ENCODE results near the gene PARD3.

Gene PARD3

GRCh38 chr10:34351161-34351560 lies 463.9 kb downstream of the PARD3 start:
- no peak overlapping the region for H3K4me3 ChIP-seq (ENCODE audit: extremely low read depth, insufficient read depth, low read length, poor library complexity, severe bottlenecking)
- no peaks in the 10 kb centered on the region for H3K9me3 ChIP-seq (ENCODE audit: control insufficient read depth, low read length)
- no peaks in the 10 kb centered on the region for H3K4me1 ChIP-seq (ENCODE audit: control insufficient read depth, insufficient read depth, low read length, poor library complexity, severe bottlenecking)
- peaks cover 18% of the 10 kb centered on the region for H3K36me3 ChIP-seq (ENCODE audit: control insufficient read depth, insufficient read depth, low read length)
- no CpG with 5 or more reads among the region's 3 CpGs for WGBS, 2 experiments (ENCODE audit: insufficient coverage in 2 of 2)
- H3K27ac ChIP-seq (ENCODE audit: low read depth, low read length, severe bottlenecking) = no peak overlapping the region

DNA sequence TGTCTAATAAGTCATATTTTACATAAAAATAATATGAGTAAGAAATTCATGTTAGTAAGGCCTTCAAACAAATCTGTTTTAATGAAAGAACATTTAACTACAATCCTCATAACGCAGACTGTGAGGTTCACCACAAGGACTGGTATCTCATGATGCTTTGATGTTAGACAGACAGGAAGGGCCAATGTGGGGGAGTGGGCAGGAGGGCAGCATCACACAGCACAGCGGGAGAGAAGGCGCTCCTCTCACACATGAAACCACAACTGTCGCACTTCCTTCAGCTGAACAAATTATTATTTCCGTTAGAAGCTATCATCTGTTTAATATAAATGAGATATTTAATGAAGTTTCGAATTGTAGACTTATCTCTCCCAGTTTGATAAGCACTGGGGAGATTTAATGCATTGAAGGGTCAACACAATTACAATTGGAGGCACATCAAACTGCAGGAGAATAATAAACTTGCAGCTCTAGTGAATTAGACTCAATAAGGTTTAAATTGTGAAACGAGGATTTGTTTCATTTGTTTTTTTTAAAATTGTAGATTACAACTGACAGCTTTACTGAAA lies 466.1 kb downstream of the PARD3 start:
- peaks cover 14% of the 10 kb centered on the region for H3K36me3 ChIP-seq (ENCODE audit: control insufficient read depth, insufficient read depth, low read length)
- H3K27ac ChIP-seq (ENCODE audit: low read depth, low read length, severe bottlenecking) = no peak overlapping the region
- no peaks in the 10 kb centered on the region for H3K9me3 ChIP-seq (ENCODE audit: control insufficient read depth, low read length)
- WGBS, 2 experiments (ENCODE audit: insufficient coverage in 2 of 2) = 100% methylated on average over 1 of the region's 7 CpGs; no CpG with 5 or more reads in 1 of the 2 experiments
- no peaks in the 10 kb centered on the region for H3K4me1 ChIP-seq (ENCODE audit: control insufficient read depth, insufficient read depth, low read length, poor library complexity, severe bottlenecking)
- H3K4me3 ChIP-seq (ENCODE audit: extremely low read depth, insufficient read depth, low read length, poor library complexity, severe bottlenecking) = no peak overlapping the region

- Histone ChIP-seq H3K36me3 (ENCODE audit: control insufficient read depth, insufficient read depth, low read length) (peaks cover 14% of the 10 kb centered on the region), H3K4me3 (ENCODE audit: extremely low read depth, insufficient read depth, low read length, poor library complexity, severe bottlenecking) (no peak overlapping the region), H3K4me1 (ENCODE audit: control insufficient read depth, insufficient read depth, low read length, poor library complexity, severe bottlenecking) (no peaks in the 10 kb centered on the region), H3K27ac (ENCODE audit: low read depth, low read length, severe bottlenecking) (no peak overlapping the region), H3K9me3 (ENCODE audit: control insufficient read depth, low read length) (no peaks in the 10 kb centered on the region)
- WGBS, 2 experiments (ENCODE audit: insufficient coverage in 2 of 2) = 96 to 100% methylated on average over 1 to 3 of the region's 6 CpGs
These were observed 467.1 kb downstream of the PARD3 start for GRCh38 chr10:34348021-34348420.

DNA sequence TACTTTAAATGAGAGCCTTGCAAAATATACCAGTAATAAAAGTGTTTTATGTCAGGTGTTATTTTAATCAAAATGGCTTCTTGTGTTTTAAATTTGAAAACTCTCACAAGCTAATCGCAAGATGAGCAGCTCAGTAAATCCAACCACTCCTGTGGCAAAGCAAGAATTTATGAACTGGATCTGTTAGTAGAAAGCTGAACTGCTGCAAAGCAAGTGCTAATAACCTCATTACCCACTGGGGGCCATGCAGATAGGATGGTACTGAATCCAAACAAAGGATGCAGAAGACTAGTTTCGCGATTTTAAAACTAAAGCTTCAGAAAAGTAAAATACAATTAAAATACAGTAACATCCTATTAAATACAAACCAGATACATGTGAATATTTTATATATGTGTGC lies 468.0 kb downstream of the PARD3 start:
- Histone ChIP-seq H3K27ac (ENCODE audit: low read depth, low read length, severe bottlenecking) (no peak overlapping the region), H3K36me3 (ENCODE audit: control insufficient read depth, insufficient read depth, low read length) (peaks cover 14% of the 10 kb centered on the region), H3K4me1 (ENCODE audit: control insufficient read depth, insufficient read depth, low read length, poor library complexity, severe bottlenecking) (no peaks in the 10 kb centered on the region), H3K4me3 (ENCODE audit: extremely low read depth, insufficient read depth, low read length, poor library complexity, severe bottlenecking) (no peak overlapping the region), H3K9me3 (ENCODE audit: control insufficient read depth, low read length) (no peaks in the 10 kb centered on the region)
- WGBS, 2 experiments (ENCODE audit: insufficient coverage in 2 of 2) = 100% methylated on average over 1 of the region's 3 CpGs; no CpG with 5 or more reads in 1 of the 2 experiments

- H3K36me3 ChIP-seq (ENCODE audit: control insufficient read depth, insufficient read depth, low read length) = peaks cover 14% of the 10 kb centered on the region
- 86% methylated on average over 1 of the region's 1 CpG; no CpG with 5 or more reads in 1 of the 2 experiments for WGBS, 2 experiments (ENCODE audit: insufficient coverage in 2 of 2)
- no peak overlapping the region for H3K4me3 ChIP-seq (ENCODE audit: extremely low read depth, insufficient read depth, low read length, poor library complexity, severe bottlenecking)
- H3K4me1 ChIP-seq (ENCODE audit: control insufficient read depth, insufficient read depth, low read length, poor library complexity, severe bottlenecking) = no peaks in the 10 kb centered on the region
- H3K27ac ChIP-seq (ENCODE audit: low read depth, low read length, severe bottlenecking) = no peak overlapping the region
- no peaks in the 10 kb centered on the region for H3K9me3 ChIP-seq (ENCODE audit: control insufficient read depth, low read length)
These were observed 468.5 kb downstream of the PARD3 start for GRCh38 chr10:34346516-34347100.

DNA sequence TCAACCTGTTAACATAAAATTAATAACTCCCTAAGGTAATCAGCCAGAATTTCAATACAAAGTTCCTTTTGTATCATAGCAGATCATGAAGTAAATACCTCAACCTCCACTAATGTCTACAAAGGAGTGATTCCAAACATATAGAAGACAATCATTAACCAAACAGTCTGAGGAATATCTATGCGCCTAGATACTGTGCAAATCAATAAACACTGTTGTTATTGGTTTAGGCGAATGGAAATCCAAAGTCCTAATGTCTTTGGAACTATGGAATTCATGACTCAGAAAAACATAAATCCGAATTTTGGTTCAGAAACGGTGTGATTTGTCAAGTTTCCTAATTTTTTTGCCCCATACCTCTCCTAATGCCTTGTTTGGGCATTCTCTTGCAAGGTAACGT lies 469.7 kb downstream of the PARD3 start:
- WGBS, 2 experiments (ENCODE audit: insufficient coverage in 2 of 2) = 98 to 100% methylated on average over 3 to 4 of the region's 5 CpGs

GRCh38 chr10:34343764-34344163 lies 471.3 kb downstream of the PARD3 start:
- H3K4me3 ChIP-seq (ENCODE audit: extremely low read depth, insufficient read depth, low read length, poor library complexity, severe bottlenecking) = no peak overlapping the region
- WGBS, 2 experiments (ENCODE audit: insufficient coverage in 2 of 2) = no CpG with 5 or more reads among the region's 1 CpG
- H3K36me3 ChIP-seq (ENCODE audit: control insufficient read depth, insufficient read depth, low read length) = peaks cover 5% of the 10 kb centered on the region
- H3K4me1 ChIP-seq (ENCODE audit: control insufficient read depth, insufficient read depth, low read length, poor library complexity, severe bottlenecking) = no peaks in the 10 kb centered on the region
- H3K27ac ChIP-seq (ENCODE audit: low read depth, low read length, severe bottlenecking) = no peak overlapping the region
- H3K9me3 ChIP-seq (ENCODE audit: control insufficient read depth, low read length) = no peaks in the 10 kb centered on the region

More for the DNA sequence above, 469.7 kb downstream of the PARD3 start:
- no peak overlapping the region for H3K27ac ChIP-seq (ENCODE audit: low read depth, low read length, severe bottlenecking)
- no peak overlapping the region for H3K4me3 ChIP-seq (ENCODE audit: extremely low read depth, insufficient read depth, low read length, poor library complexity, severe bottlenecking)
- H3K36me3 ChIP-seq (ENCODE audit: control insufficient read depth, insufficient read depth, low read length) = peaks cover 10% of the 10 kb centered on the region
- no peaks in the 10 kb centered on the region for H3K9me3 ChIP-seq (ENCODE audit: control insufficient read depth, low read length)
- H3K4me1 ChIP-seq (ENCODE audit: control insufficient read depth, insufficient read depth, low read length, poor library complexity, severe bottlenecking) = no peaks in the 10 kb centered on the region

- no peaks in the 10 kb centered on the region for H3K9me3 ChIP-seq (ENCODE audit: control insufficient read depth, low read length)
- no peak overlapping the region for H3K27ac ChIP-seq (ENCODE audit: low read depth, low read length, severe bottlenecking)
- peaks cover 5% of the 10 kb centered on the region for H3K36me3 ChIP-seq (ENCODE audit: control insufficient read depth, insufficient read depth, low read length)
- no peak overlapping the region for H3K4me3 ChIP-seq (ENCODE audit: extremely low read depth, insufficient read depth, low read length, poor library complexity, severe bottlenecking)
- no peaks in the 10 kb centered on the region for H3K4me1 ChIP-seq (ENCODE audit: control insufficient read depth, insufficient read depth, low read length, poor library complexity, severe bottlenecking)
- 87 to 100% methylated on average over 3 of the region's 4 CpGs for WGBS, 2 experiments (ENCODE audit: insufficient coverage in 2 of 2)
These were observed 473.6 kb downstream of the PARD3 start for GRCh38 chr10:34341473-34341872.

DNA sequence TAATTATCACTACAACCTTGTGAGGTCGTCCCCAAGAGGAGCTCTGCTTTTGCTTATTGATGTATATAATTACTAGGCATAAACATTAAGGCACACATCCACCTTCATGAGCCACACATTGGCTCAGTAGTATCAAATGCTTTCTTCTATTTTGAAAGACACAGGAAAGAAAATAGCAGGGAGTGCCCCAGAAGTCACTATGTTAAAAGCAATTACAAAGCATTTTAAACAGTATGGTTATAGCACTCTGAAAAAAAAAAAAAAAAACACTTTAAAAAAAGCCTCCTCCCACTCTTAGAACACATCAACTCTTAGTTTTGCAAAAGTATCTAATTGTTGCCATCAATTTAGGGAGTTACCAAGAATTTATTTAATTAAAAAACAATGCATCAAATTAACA lies 474.2 kb downstream of the PARD3 start:
- no CpG with 5 or more reads among the region's 1 CpG for WGBS, 2 experiments (ENCODE audit: insufficient coverage in 2 of 2)
- Histone ChIP-seq H3K4me3 (ENCODE audit: extremely low read depth, insufficient read depth, low read length, poor library complexity, severe bottlenecking) (no peak overlapping the region), H3K4me1 (ENCODE audit: control insufficient read depth, insufficient read depth, low read length, poor library complexity, severe bottlenecking) (no peaks in the 10 kb centered on the region), H3K27ac (ENCODE audit: low read depth, low read length, severe bottlenecking) (no peak overlapping the region), H3K9me3 (ENCODE audit: control insufficient read depth, low read length) (no peaks in the 10 kb centered on the region), H3K36me3 (ENCODE audit: control insufficient read depth, insufficient read depth, low read length) (peaks cover 7% of the 10 kb centered on the region)

GRCh38 chr10:34339816-34340553 lies 475.1 kb downstream of the PARD3 start:
- Histone ChIP-seq H3K4me1 (ENCODE audit: control insufficient read depth, insufficient read depth, low read length, poor library complexity, severe bottlenecking) (no peaks in the 10 kb centered on the region), H3K36me3 (ENCODE audit: control insufficient read depth, insufficient read depth, low read length) (peaks cover 3% of the 10 kb centered on the region), H3K27ac (ENCODE audit: low read depth, low read length, severe bottlenecking) (no peak overlapping the region), H3K9me3 (ENCODE audit: control insufficient read depth, low read length) (no peaks in the 10 kb centered on the region), H3K4me3 (ENCODE audit: extremely low read depth, insufficient read depth, low read length, poor library complexity, severe bottlenecking) (no peak overlapping the region)
- WGBS, 2 experiments (ENCODE audit: insufficient coverage in 2 of 2) = 80% methylated on average over 1 of the region's 2 CpGs; no CpG with 5 or more reads in 1 of the 2 experiments

GRCh38 chr10:34337917-34338316 lies 477.2 kb downstream of the PARD3 start:
- H3K4me1 ChIP-seq (ENCODE audit: control insufficient read depth, insufficient read depth, low read length, poor library complexity, severe bottlenecking) = no peaks in the 10 kb centered on the region
- H3K4me3 ChIP-seq (ENCODE audit: extremely low read depth, insufficient read depth, low read length, poor library complexity, severe bottlenecking) = no peak overlapping the region
- H3K9me3 ChIP-seq (ENCODE audit: control insufficient read depth, low read length) = no peaks in the 10 kb centered on the region
- H3K27ac ChIP-seq (ENCODE audit: low read depth, low read length, severe bottlenecking) = no peak overlapping the region
- WGBS, 2 experiments (ENCODE audit: insufficient coverage in 2 of 2) = 98 to 100% methylated on average over 2 to 3 of the region's 3 CpGs
- peaks cover 3% of the 10 kb centered on the region for H3K36me3 ChIP-seq (ENCODE audit: control insufficient read depth, insufficient read depth, low read length)
